Activated naive CD4-positive, alpha-beta T cell treated with anti-CD3 and anti-CD28 coated beads, Interleukin-2, amount 50 U/mL, for 72 hours (primary cell): ENCODE results near the gene ATF4. TPM values are rescaled to one million over a fixed set of nuclear protein-coding genes. Genes with fewer than 3 reads are reported as not detected.
A peak's percentile ranks its signal among the peaks of the same experiment; 100 is the strongest.

Source experiments
- ATAC-seq, 2 donors: fragments of 150-1000 bp; cut with Tn5 transposase; 2 replicates each; pipeline ENCODE4 v1.10.0; 2021; ENCODE audit warnings: mild to moderate bottlenecking in 2 of 2, moderate library complexity in 2 of 2
- DNase-seq, 2 donors: peaks; one replicate each; pipeline ENCODE4 v3.0.0; 2021 to 2022; ENCODE audit warnings: low spot score in 2 of 2
- H3K27ac Mint-ChIP-seq, 2 donors: one replicate each; pipeline ENCODE4 v1.8.0; 2022; ENCODE audit warnings: mild to moderate bottlenecking in 2 of 2, mixed read lengths in 2 of 2
- H3K36me3 Mint-ChIP-seq, 2 donors: one replicate each; pipeline ENCODE4 v1.8.0; 2022; ENCODE audit warnings: mixed read lengths in 2 of 2
- H3K9me3 Mint-ChIP-seq, 2 donors: one replicate each; pipeline ENCODE4 v1.8.0; 2022; ENCODE audit warnings: mixed read lengths in 2 of 2
- total RNA-seq, 2 donors: library from RNA; stranded (reverse); gene quantifications; one replicate each; pipeline ENCODE4 v1.2.3, GENCODE V29; 2022

ATF4 gene
- total RNA-seq = 100 to 1,000 TPM; 460 to 506 TPM

- peaks cover 41 to 60% of the 10 kb centered on the region in 2 donors for H3K36me3 Mint-ChIP-seq
- peak; percentile 33 for ATAC-seq
- no peaks in the 10 kb centered on the region for H3K9me3 Mint-ChIP-seq
- H3K27ac Mint-ChIP-seq = peak within 1 kb of the TSS; percentile 97 to 100
- peak; percentile 84 to 87 for DNase-seq
These were observed at the start of gene ATF4 for GRCh38 chr22:39520226-39521105. TSS of gene ATF4 (plus strand) at chr22:39520562. CDS start at chr22:39521446, 884 bp downstream.

- H3K9me3 Mint-ChIP-seq = no peaks in the 10 kb centered on the region
- H3K27ac Mint-ChIP-seq = no peak overlapping the region
- peak; percentile 56 to 85 for ATAC-seq
- H3K36me3 Mint-ChIP-seq = no peaks in the 10 kb centered on the region
- DNase-seq = no peak
These were observed 48.8 kb upstream of the ATF4 start for GRCh38 chr22:39471381-39472141.

- DNase-seq = no peak
- H3K36me3 Mint-ChIP-seq = no peaks in the 10 kb centered on the region
- no peak for ATAC-seq
- H3K27ac Mint-ChIP-seq = peak overlapping the region in 1 of 2 donors; percentile 73
- no peaks in the 10 kb centered on the region for H3K9me3 Mint-ChIP-seq
These were observed 47.5 kb upstream of the ATF4 start for GRCh38 chr22:39472570-39473556.

GRCh38 chr22:39473851-39474250 is 46.5 kb upstream of the ATF4 start:
- no peaks in the 10 kb centered on the region for H3K9me3 Mint-ChIP-seq
- ATAC-seq (no peak), DNase-seq (no peak)
- H3K27ac Mint-ChIP-seq = no peak overlapping the region
- no peaks in the 10 kb centered on the region for H3K36me3 Mint-ChIP-seq

- no peak for ATAC-seq
- Mint-ChIP-seq H3K27ac (no peak overlapping the region), H3K9me3 (no peaks in the 10 kb centered on the region)
These were observed 45.8 kb upstream of the ATF4 start for GRCh38 chr22:39474351-39475111.

GRCh38 chr22:39475337-39475736 is 45.0 kb upstream of the ATF4 start:
- H3K9me3 Mint-ChIP-seq = no peaks in the 10 kb centered on the region
- DNase-seq = no peak
- no peak overlapping the region for H3K27ac Mint-ChIP-seq
- H3K36me3 Mint-ChIP-seq = no peaks in the 10 kb centered on the region
- no peak for ATAC-seq

More at GRCh38 chr22:39474351-39475111, 45.8 kb upstream of the ATF4 start:
- H3K36me3 Mint-ChIP-seq = no peaks in the 10 kb centered on the region
- no peak for DNase-seq

GRCh38 chr22:39475902-39476301 is 44.5 kb upstream of the ATF4 start:
- H3K27ac Mint-ChIP-seq = no peak overlapping the region
- no peaks in the 10 kb centered on the region for H3K9me3 Mint-ChIP-seq
- no peaks in the 10 kb centered on the region for H3K36me3 Mint-ChIP-seq
- ATAC-seq (no peak), DNase-seq (no peak)

- H3K27ac Mint-ChIP-seq = no peak overlapping the region
- H3K36me3 Mint-ChIP-seq = no peaks in the 10 kb centered on the region
- no peak for ATAC-seq
- H3K9me3 Mint-ChIP-seq = no peaks in the 10 kb centered on the region
- DNase-seq = no peak
These were observed 43.7 kb upstream of the ATF4 start for GRCh38 chr22:39476664-39477063.

GRCh38 chr22:39477542-39477941 is 42.8 kb upstream of the ATF4 start:
- no peaks in the 10 kb centered on the region for H3K36me3 Mint-ChIP-seq
- H3K9me3 Mint-ChIP-seq = no peaks in the 10 kb centered on the region
- DNase-seq = no peak
- no peak for ATAC-seq
- no peak overlapping the region for H3K27ac Mint-ChIP-seq

GRCh38 chr22:39478441-39478850 is 41.9 kb upstream of the ATF4 start:
- ATAC-seq (no peak), DNase-seq (no peak)
- no peak overlapping the region for H3K27ac Mint-ChIP-seq
- H3K9me3 Mint-ChIP-seq = no peaks in the 10 kb centered on the region
- no peaks in the 10 kb centered on the region for H3K36me3 Mint-ChIP-seq

GRCh38 chr22:39479254-39479653 is 41.1 kb upstream of the ATF4 start:
- DNase-seq = no peak
- Mint-ChIP-seq H3K9me3 (no peaks in the 10 kb centered on the region), H3K36me3 (no peaks in the 10 kb centered on the region), H3K27ac (no peak overlapping the region)
- no peak for ATAC-seq

GRCh38 chr22:39480557-39480956 is 39.8 kb upstream of the ATF4 start:
- H3K9me3 Mint-ChIP-seq = no peaks in the 10 kb centered on the region
- no peak overlapping the region for H3K27ac Mint-ChIP-seq
- no peaks in the 10 kb centered on the region for H3K36me3 Mint-ChIP-seq
- DNase-seq = no peak
- no peak for ATAC-seq

- no peak for DNase-seq
- H3K36me3 Mint-ChIP-seq = no peaks in the 10 kb centered on the region
- no peak for ATAC-seq
- no peak overlapping the region for H3K27ac Mint-ChIP-seq
- H3K9me3 Mint-ChIP-seq = no peaks in the 10 kb centered on the region
These were observed 39.3 kb upstream of the ATF4 start for GRCh38 chr22:39481054-39481453.

- ATAC-seq = no peak
- Mint-ChIP-seq H3K9me3 (no peaks in the 10 kb centered on the region), H3K36me3 (no peaks in the 10 kb centered on the region), H3K27ac (no peak overlapping the region)
- DNase-seq = no peak
These were observed 38.8 kb upstream of the ATF4 start for GRCh38 chr22:39481595-39481994.

GRCh38 chr22:39482768-39483167 is 37.6 kb upstream of the ATF4 start:
- Mint-ChIP-seq H3K36me3 (no peaks in the 10 kb centered on the region), H3K27ac (no peak overlapping the region), H3K9me3 (no peaks in the 10 kb centered on the region)
- DNase-seq (no peak), ATAC-seq (no peak)
